Bronchial epithelial cell (primary cell): ENCODE measurements around the gene SSPN. TPM values are rescaled to one million over a fixed set of nuclear protein-coding genes. Genes with fewer than 3 reads are reported as not detected.

ENCODE experiments used
- DNase-seq: peaks from one replicate; pipeline ENCODE4 v3.0.0-alpha.2; 2010; ENCODE audit warnings: low read depth
- FAIRE-seq: peaks from 2 replicates; lab custom pipeline; 2011; peaks lifted over from hg19 to GRCh38; lab: Jason Lieb, UNC
- H3K27me3 ChIP-seq: 2 replicates; pipeline ENCODE4 v1.5.1; 2011; ENCODE audit warnings: low read length; ENCODE audit not compliant: control insufficient read depth, insufficient read depth
- H3K36me3 ChIP-seq: 2 replicates; pipeline ENCODE4 v1.5.1; 2011; ENCODE audit warnings: low read length; ENCODE audit not compliant: control insufficient read depth, insufficient read depth
- H3K4me3 ChIP-seq: 2 replicates; pipeline ENCODE4 v1.5.1; 2011; ENCODE audit warnings: mild to moderate bottlenecking, low read depth, low read length, control low read depth
- total RNA-seq: library from RNA; depleted of rRNA; stranded (reverse); fragments of >200 nt; gene quantifications from 2 replicates; pipeline ENCODE4 v1.2.1, GENCODE V29; 2014
- TF ChIP-seq, protein P1 (sequence below): IDR thresholded peaks from 2 replicates; pipeline ENCODE4 v1.5.1; 2011; ENCODE audit warnings: mild to moderate bottlenecking, moderate library complexity, low read length, control low read depth, inconsistent platforms; ENCODE audit not compliant: insufficient read depth, severe bottlenecking

SSPN gene
- total RNA-seq, 1 donor from 2014 or later, result 0.26 TPM

DNA sequence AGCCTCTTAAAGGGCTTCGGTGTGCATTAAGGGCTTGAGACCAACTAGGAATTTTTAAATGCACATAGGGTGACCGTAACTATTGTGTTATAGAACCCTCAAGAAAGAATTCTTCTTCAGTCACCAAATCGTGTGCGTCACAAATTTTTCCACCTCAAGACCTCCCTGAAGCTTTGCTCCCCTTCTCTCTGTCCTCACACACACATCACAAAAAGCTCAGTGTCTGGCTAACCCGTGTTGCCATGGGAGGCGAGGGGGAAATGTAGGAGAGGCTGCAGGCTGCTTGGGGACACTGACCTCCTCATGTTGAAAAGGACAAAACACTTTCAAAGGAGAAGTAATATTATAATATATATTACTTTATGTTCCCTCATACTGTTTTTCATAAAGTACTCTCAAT lies 10.6 kb downstream of the SSPN start:
- peaks cover 3% of the 10 kb centered on the region for H3K27me3 ChIP-seq
- no peaks in the 10 kb centered on the region for H3K36me3 ChIP-seq
- TF ChIP-seq, protein P1, sequence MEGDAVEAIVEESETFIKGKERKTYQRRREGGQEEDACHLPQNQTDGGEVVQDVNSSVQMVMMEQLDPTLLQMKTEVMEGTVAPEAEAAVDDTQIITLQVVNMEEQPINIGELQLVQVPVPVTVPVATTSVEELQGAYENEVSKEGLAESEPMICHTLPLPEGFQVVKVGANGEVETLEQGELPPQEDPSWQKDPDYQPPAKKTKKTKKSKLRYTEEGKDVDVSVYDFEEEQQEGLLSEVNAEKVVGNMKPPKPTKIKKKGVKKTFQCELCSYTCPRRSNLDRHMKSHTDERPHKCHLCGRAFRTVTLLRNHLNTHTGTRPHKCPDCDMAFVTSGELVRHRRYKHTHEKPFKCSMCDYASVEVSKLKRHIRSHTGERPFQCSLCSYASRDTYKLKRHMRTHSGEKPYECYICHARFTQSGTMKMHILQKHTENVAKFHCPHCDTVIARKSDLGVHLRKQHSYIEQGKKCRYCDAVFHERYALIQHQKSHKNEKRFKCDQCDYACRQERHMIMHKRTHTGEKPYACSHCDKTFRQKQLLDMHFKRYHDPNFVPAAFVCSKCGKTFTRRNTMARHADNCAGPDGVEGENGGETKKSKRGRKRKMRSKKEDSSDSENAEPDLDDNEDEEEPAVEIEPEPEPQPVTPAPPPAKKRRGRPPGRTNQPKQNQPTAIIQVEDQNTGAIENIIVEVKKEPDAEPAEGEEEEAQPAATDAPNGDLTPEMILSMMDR, result no peak
- no peak overlapping the region for H3K4me3 ChIP-seq
- no peak for FAIRE-seq
- DNase-seq, result no peak

DNA sequence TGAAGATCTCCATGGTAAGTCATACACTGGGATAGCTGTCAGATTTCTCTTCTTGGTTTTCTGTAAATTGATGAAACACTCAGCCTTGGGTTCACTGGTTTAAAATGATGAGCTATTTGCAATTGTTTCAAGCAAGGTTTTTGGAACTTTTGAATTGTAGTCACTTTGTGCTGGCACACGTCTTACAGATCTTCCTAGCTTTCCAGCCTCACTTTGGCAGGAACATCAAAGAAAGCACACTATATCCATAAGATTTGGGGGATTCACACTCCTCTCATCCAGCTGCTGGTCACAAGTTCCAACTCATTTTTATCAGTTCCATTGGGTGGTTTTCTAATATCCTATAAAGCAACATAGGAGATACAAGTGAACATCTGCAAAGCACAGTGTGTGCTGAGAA lies 16.0 kb downstream of the SSPN start:
- DNase-seq (no peak), FAIRE-seq (no peak)
- TF ChIP-seq, protein P1, result no peak
- no peaks in the 10 kb centered on the region for H3K27me3 ChIP-seq
- H3K4me3 ChIP-seq, result no peak overlapping the region
- H3K36me3 ChIP-seq, result no peaks in the 10 kb centered on the region

DNA sequence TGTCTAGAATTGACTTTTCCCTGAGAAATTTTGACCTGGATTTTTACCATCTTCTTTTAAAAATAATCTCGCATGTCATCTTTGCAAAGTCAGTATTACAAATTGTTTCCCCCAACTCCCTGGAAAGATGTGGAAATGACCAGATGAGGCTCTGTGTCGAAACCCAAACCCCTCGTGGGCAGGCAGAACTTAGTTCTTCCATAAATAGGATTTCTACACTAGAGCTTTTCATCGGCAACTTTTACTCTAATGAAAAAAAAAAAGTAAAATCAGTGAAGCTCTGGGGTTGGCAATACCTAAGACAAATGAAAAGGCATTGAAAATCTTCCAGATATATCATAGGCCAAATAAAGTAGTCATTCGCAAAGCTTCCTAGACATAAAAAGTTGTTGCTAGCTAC lies 17.0 kb downstream of the SSPN start:
- Histone ChIP-seq H3K4me3 (no peak overlapping the region), H3K36me3 (no peaks in the 10 kb centered on the region), H3K27me3 (no peaks in the 10 kb centered on the region)
- DNase-seq, result no peak
- no peak for FAIRE-seq
- TF ChIP-seq, protein P1, result no peak

DNA sequence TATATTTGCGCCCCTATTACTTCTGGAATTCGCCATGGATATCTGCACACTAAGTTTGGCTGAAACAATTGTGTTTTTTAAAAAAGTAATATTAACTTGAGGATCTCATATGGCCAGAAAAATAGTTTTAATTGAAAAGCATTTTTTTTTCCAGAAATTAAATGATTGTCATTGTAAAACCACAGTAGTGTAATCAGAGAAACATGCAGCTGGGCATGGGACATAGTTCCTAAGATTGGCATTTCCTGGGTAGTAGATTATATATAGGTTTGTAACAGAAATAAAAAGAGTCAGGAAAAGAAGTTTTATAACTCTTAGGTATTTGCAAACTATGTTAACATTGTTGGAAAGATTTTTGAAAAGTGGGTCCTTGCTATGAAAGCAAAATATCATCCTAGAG lies 17.6 kb downstream of the SSPN start:
- no peak for FAIRE-seq
- Histone ChIP-seq H3K4me3 (no peak overlapping the region), H3K27me3 (no peaks in the 10 kb centered on the region), H3K36me3 (no peaks in the 10 kb centered on the region)
- no peak for DNase-seq
- TF ChIP-seq, protein P1, result no peak

DNA sequence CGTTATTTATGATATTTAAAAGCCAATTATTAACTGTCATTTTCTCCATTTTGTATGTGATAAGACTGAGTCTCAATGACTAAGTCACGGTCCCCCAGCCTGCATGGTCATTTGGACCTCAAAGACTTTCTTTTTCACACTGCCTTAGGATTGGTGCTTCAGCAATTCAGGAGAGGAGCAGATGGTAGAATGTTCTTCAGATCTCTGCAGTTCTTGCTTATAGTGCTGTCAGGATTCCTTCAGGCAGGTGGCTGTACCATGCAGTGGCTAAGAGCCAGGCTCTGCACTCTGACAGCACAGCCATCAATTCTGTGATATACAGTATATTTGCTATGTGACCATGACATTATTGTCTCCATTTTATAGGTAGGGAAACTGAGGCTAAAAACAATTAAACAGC lies 18.7 kb downstream of the SSPN start:
- Histone ChIP-seq H3K27me3 (no peaks in the 10 kb centered on the region), H3K36me3 (no peaks in the 10 kb centered on the region), H3K4me3 (no peak overlapping the region)
- no peak for DNase-seq
- TF ChIP-seq, protein P1, result no peak
- FAIRE-seq, result no peak

DNA sequence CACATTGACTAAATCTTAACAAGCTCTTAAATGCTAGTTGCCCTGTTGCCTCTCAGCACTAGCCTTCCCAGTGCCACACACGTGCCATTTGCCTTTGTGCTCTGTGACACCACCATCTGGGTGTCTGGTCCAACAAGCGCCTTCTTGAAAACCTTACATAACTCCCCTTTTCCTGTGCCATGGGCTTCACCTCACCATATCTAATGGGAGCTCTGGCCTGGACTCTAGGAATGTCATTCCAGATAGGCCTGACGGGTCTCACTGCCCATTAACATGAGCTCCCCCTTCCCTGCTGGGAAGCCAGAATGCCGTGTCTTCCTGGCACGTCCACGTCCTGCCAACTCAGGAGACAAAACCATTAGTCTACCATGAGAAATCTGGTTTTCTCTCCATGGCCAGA lies 24.4 kb downstream of the SSPN start:
- DNase-seq, result no peak
- Histone ChIP-seq H3K27me3 (no peaks in the 10 kb centered on the region), H3K36me3 (no peaks in the 10 kb centered on the region), H3K4me3 (no peak overlapping the region)
- FAIRE-seq, result no peak
- TF ChIP-seq, protein P1, result no peak
